ENCODE results near the gene MAPKBP1.

GRCh38 chr15:41774882-41775417, 666 bp downstream of the MAPKBP1 start:
- TF ChIP-seq, protein P1, sequence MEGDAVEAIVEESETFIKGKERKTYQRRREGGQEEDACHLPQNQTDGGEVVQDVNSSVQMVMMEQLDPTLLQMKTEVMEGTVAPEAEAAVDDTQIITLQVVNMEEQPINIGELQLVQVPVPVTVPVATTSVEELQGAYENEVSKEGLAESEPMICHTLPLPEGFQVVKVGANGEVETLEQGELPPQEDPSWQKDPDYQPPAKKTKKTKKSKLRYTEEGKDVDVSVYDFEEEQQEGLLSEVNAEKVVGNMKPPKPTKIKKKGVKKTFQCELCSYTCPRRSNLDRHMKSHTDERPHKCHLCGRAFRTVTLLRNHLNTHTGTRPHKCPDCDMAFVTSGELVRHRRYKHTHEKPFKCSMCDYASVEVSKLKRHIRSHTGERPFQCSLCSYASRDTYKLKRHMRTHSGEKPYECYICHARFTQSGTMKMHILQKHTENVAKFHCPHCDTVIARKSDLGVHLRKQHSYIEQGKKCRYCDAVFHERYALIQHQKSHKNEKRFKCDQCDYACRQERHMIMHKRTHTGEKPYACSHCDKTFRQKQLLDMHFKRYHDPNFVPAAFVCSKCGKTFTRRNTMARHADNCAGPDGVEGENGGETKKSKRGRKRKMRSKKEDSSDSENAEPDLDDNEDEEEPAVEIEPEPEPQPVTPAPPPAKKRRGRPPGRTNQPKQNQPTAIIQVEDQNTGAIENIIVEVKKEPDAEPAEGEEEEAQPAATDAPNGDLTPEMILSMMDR (conservative IDR thresholded peaks at IDR 0.05; ENCODE audit: low read length), result no peak
- no peak for TF ChIP-seq EZH2phosphoT487 (IDR thresholded peaks at IDR 0.05; ENCODE audit: borderline replicate concordance, low read depth, low read length)
